ENCODE measurements around the gene ARHGAP25. TPM values are rescaled to one million over a fixed set of nuclear protein-coding genes. Genes with fewer than 3 reads are reported as not detected.
A peak's percentile ranks its signal among the peaks of the same experiment; 100 is the strongest.

Gene ARHGAP25
- total RNA-seq, 2 experiments from 2014 or later, result 18.6 to 43.8 TPM

- intact Hi-C loops (cut with micrococcal nuclease; ENCODE audit: unreplicated experiment), result loop anchor here (5.0 kb wide), 2 partner anchors 229 to 249 kb away; partner anchors contain the start of genes APLF and FBXO48
- TF ChIP-seq CTCF (conservative IDR thresholded peaks at IDR 0.05; ENCODE audit: low read length) (no peak), EZH2phosphoT487 (IDR thresholded peaks at IDR 0.05; ENCODE audit: borderline replicate concordance, low read depth, low read length) (no peak)
- no peak overlapping the region for H2AFZ ChIP-seq (ENCODE audit: low read length)
- H3K4me3 ChIP-seq (ENCODE audit: low read depth, low read length, poor library complexity, severe bottlenecking), result no peak overlapping the region
- no peaks in the 10 kb centered on the region for H3K36me3 ChIP-seq (ENCODE audit: insufficient read depth, low read length)
- POLR2A ChIA-PET, result interaction anchor here (1.5 kb wide), 1 partner anchor 17 kb away, joined by 4 read pairs; no protein-coding TSS in a partner anchor
- H3K27ac ChIP-seq (ENCODE audit: low read depth, low read length, poor library complexity, severe bottlenecking), result no peak overlapping the region
- BruUV-seq (replicated peaks), result no TSS peak
- CTCF ChIA-PET (ENCODE audit: unreplicated experiment), result no interaction called here
- no peaks in the 10 kb centered on the region for H3K9me3 ChIP-seq (ENCODE audit: low read length)
- no peaks in the 10 kb centered on the region for H4K20me1 ChIP-seq (ENCODE audit: insufficient read depth, low read length)
- no peak for DNase-seq (ENCODE audit: low spot score)
- no peak overlapping the region for H3K4me2 ChIP-seq (ENCODE audit: low read length)
- no peaks in the 10 kb centered on the region for H3K79me2 ChIP-seq (ENCODE audit: insufficient read depth, low read depth, low read length)
- no peaks in the 10 kb centered on the region for H3K9me2 ChIP-seq (ENCODE audit: insufficient read depth, low read length)
- peaks cover 37% of the 10 kb centered on the region for H3K4me1 ChIP-seq (ENCODE audit: insufficient read depth, low read length, poor library complexity, severe bottlenecking)
Measured at GRCh38 chr2:68716604-68717304, 17.9 kb upstream of the ARHGAP25 start.

- ChIA-PET POLR2A (interaction anchor here (0.6 to 1.0 kb wide), 2 partner anchors 21 to 47 kb away, joined by 3 to 4 read pairs; no protein-coding TSS in a partner anchor), CTCF (ENCODE audit: unreplicated experiment) (no interaction called here)
- no peaks in the 10 kb centered on the region for H3K9me3 ChIP-seq (ENCODE audit: low read length)
- H4K20me1 ChIP-seq (ENCODE audit: insufficient read depth, low read length), result no peaks in the 10 kb centered on the region
- no peaks in the 10 kb centered on the region for H3K36me3 ChIP-seq (ENCODE audit: insufficient read depth, low read length)
- DNase-seq (ENCODE audit: low spot score), result no peak
- H3K4me2 ChIP-seq (ENCODE audit: low read length), result no peak overlapping the region
- H3K27ac ChIP-seq (ENCODE audit: low read depth, low read length, poor library complexity, severe bottlenecking), result no peak overlapping the region
- no TSS peak for BruUV-seq (replicated peaks)
- H3K79me2 ChIP-seq (ENCODE audit: insufficient read depth, low read depth, low read length), result no peaks in the 10 kb centered on the region
- TF ChIP-seq EZH2phosphoT487 (IDR thresholded peaks at IDR 0.05; ENCODE audit: borderline replicate concordance, low read depth, low read length) (no peak), CTCF (conservative IDR thresholded peaks at IDR 0.05; ENCODE audit: low read length) (no peak)
- intact Hi-C loops (cut with micrococcal nuclease; ENCODE audit: unreplicated experiment), result loop anchor here (5.0 kb wide), 2 partner anchors 230 to 250 kb away; partner anchors contain the start of genes APLF and FBXO48
- no peak overlapping the region for H3K4me3 ChIP-seq (ENCODE audit: low read depth, low read length, poor library complexity, severe bottlenecking)
- H3K4me1 ChIP-seq (ENCODE audit: insufficient read depth, low read length, poor library complexity, severe bottlenecking), result peaks cover 43% of the 10 kb centered on the region
- no peaks in the 10 kb centered on the region for H3K9me2 ChIP-seq (ENCODE audit: insufficient read depth, low read length)
- H2AFZ ChIP-seq (ENCODE audit: low read length), result 0 out of 2 replicates have a peak overlapping the region, but pooled peaks have one; percentile 35
Measured at GRCh38 chr2:68717305-68717661, 17.3 kb upstream of the ARHGAP25 start.

GRCh38 chr2:68719912-68720311 lies 14.7 kb upstream of the ARHGAP25 start:
- Histone ChIP-seq H3K9me2 (ENCODE audit: insufficient read depth, low read length) (no peaks in the 10 kb centered on the region), H3K27ac (ENCODE audit: low read depth, low read length, poor library complexity, severe bottlenecking) (no peak overlapping the region), H3K4me2 (ENCODE audit: low read length) (no peak overlapping the region), H3K9me3 (ENCODE audit: low read length) (no peaks in the 10 kb centered on the region), H2AFZ (ENCODE audit: low read length) (no peak overlapping the region), H3K4me1 (ENCODE audit: insufficient read depth, low read length, poor library complexity, severe bottlenecking) (peaks cover 57% of the 10 kb centered on the region), H4K20me1 (ENCODE audit: insufficient read depth, low read length) (no peaks in the 10 kb centered on the region), H3K36me3 (ENCODE audit: insufficient read depth, low read length) (no peaks in the 10 kb centered on the region), H3K4me3 (ENCODE audit: low read depth, low read length, poor library complexity, severe bottlenecking) (no peak overlapping the region), H3K79me2 (ENCODE audit: insufficient read depth, low read depth, low read length) (no peaks in the 10 kb centered on the region)
- TF ChIP-seq CTCF (conservative IDR thresholded peaks at IDR 0.05; ENCODE audit: low read length), result no peak
- CTCF ChIA-PET (ENCODE audit: unreplicated experiment), result interaction anchor here (0.7 kb wide), 1 partner anchor 18 kb away, joined by 3 read pairs; no protein-coding TSS in a partner anchor
- BruUV-seq (replicated peaks), result no TSS peak
- DNase-seq (ENCODE audit: low spot score), result no peak
- intact Hi-C loops (cut with micrococcal nuclease; ENCODE audit: unreplicated experiment), result loop anchor here (5.0 to 10.0 kb wide), 3 partner anchors 233 to 355 kb away; partner anchors contain the start of genes APLF, FBXO48 and PLEK
- POLR2A ChIA-PET, result interaction anchor here (1.0 to 2.5 kb wide), 4 partner anchors 20 to 110 kb away, joined by 3 to 11 read pairs (median 4); no protein-coding TSS in a partner anchor
